HK-2 (cell line): ENCODE results near the gene CCDC85A.

Experiments
- DNase-seq: peaks from one replicate; pipeline ENCODE4 v3.0.0-alpha.2; 2018; ENCODE audit not compliant: unreplicated experiment

Gene CCDC85A

GRCh38 chr2:56364902-56365301, 181.1 kb downstream of the CCDC85A start:
- DNase-seq, result no peak

GRCh38 chr2:56369316-56369715, 185.5 kb downstream of the CCDC85A start:
- no peak for DNase-seq

- no peak for DNase-seq
Measured at GRCh38 chr2:56372071-56372656, 188.4 kb downstream of the CCDC85A start.

GRCh38 chr2:56375251-56375650, 191.5 kb downstream of the CCDC85A start:
- DNase-seq, result no peak

GRCh38 chr2:56376699-56377665, 193.2 kb downstream of the CCDC85A start:
- no peak for DNase-seq

GRCh38 chr2:56379066-56379465, 195.3 kb downstream of the CCDC85A start:
- DNase-seq, result no peak

GRCh38 chr2:56380861-56381260, 197.1 kb downstream of the CCDC85A start:
- no peak for DNase-seq

GRCh38 chr2:56382466-56382865, 198.7 kb downstream of the CCDC85A start:
- DNase-seq, result no peak

GRCh38 chr2:56386657-56387056, 202.9 kb downstream of the CCDC85A start:
- no peak for DNase-seq

- DNase-seq, result no peak
Measured at GRCh38 chr2:56390644-56391043, 206.9 kb downstream of the CCDC85A start.

- DNase-seq, result no peak
Measured at GRCh38 chr2:56410140-56410539, 226.3 kb downstream of the CCDC85A start.

GRCh38 chr2:56416500-56417176, 232.8 kb downstream of the CCDC85A start:
- no peak for DNase-seq
